Neural cell (in vitro differentiated cells): ENCODE data around the gene NSMF. TPM values are rescaled to one million over a fixed set of nuclear protein-coding genes. Genes with fewer than 3 reads are reported as not detected.
"Not testable (repeated sequence)": the region's sequence is repeated elsewhere in the genome, so short reads cannot be mapped to it uniquely, and the experiment has no call there.

ENCODE experiments used
- H2AFZ ChIP-seq: fragments of 200-600, 300-800 bp; sonication (generic), shearing (Covaris generic); 2 replicates; pipeline ENCODE4 v1.6.0; 2014; ENCODE audit warnings: low read depth, mild to moderate bottlenecking, antibody characterized with exemption, low read length, moderate library complexity
- H3F3A ChIP-seq: fragments of 200-600 bp; shearing (Covaris generic); 2 replicates; pipeline ENCODE4 v1.6.1; 2016; ENCODE audit warnings: mild to moderate bottlenecking, moderate library complexity, mixed read lengths, antibody characterized with exemption, low read length; ENCODE audit not compliant: insufficient read depth, poor library complexity, severe bottlenecking
- H3K27ac ChIP-seq: fragments of 200-600, 300-800 bp; sonication (generic), shearing (Covaris generic); 2 replicates; pipeline ENCODE4 v1.5.1; 2014; ENCODE audit warnings: mild to moderate bottlenecking, low read length, moderate library complexity
- H3K27me3 ChIP-seq: fragments of 300-800, 200-600 bp; sonication (generic), shearing (Covaris generic); 2 replicates; pipeline ENCODE4 v1.6.0; 2014; ENCODE audit warnings: mild to moderate bottlenecking, low read depth, low read length, moderate library complexity; ENCODE audit not compliant: insufficient read depth
- H3K36me3 ChIP-seq: fragments of 300-800, 200-600 bp; sonication (generic), shearing (Covaris generic); 2 replicates; pipeline ENCODE4 v1.5.1; 2014; ENCODE audit warnings: mild to moderate bottlenecking, antibody characterized with exemption, low read length, moderate library complexity; ENCODE audit not compliant: insufficient read depth
- H3K4me2 ChIP-seq: fragments of 300-800, 200-600 bp; sonication (generic), shearing (Covaris generic); 2 replicates; pipeline ENCODE4 v1.6.0; 2014; ENCODE audit warnings: mild to moderate bottlenecking, low read length
- H3K4me3 ChIP-seq: fragments of 300-800, 200-600 bp; sonication (generic), shearing (Covaris generic); 2 replicates; pipeline ENCODE4 v1.5.1; 2014; ENCODE audit warnings: mild to moderate bottlenecking, low read length, moderate library complexity
- H3K79me2 ChIP-seq: fragments of 200-600 bp; shearing (Covaris generic); replicated peaks from 2 replicates; pipeline ENCODE4 v1.6.0; 2014; ENCODE audit warnings: mild to moderate bottlenecking, low read length, moderate library complexity; ENCODE audit not compliant: insufficient read depth
- H3K9ac ChIP-seq: fragments of 300-800, 200-600 bp; sonication (generic), shearing (Covaris generic); 2 replicates; pipeline ENCODE4 v1.6.1; 2016; ENCODE audit warnings: mild to moderate bottlenecking, low read length, mixed read lengths
- H3K9me2 ChIP-seq: fragments of 200-600 bp; shearing (Covaris generic); 2 replicates; pipeline ENCODE4 v1.6.1; 2016; ENCODE audit warnings: mild to moderate bottlenecking, low read length, mixed read lengths; ENCODE audit not compliant: insufficient read depth
- H3K9me3 ChIP-seq: fragments of 200-600, 300-800 bp; sonication (generic), shearing (Covaris generic); 2 replicates; pipeline ENCODE4 v1.6.1; 2016; ENCODE audit warnings: mild to moderate bottlenecking, mixed run types, low read length, moderate library complexity, mixed read lengths
- H4K20me1 ChIP-seq: fragments of 200-600 bp; shearing (Covaris generic); 2 replicates; pipeline ENCODE4 v1.6.1; 2016; ENCODE audit warnings: mild to moderate bottlenecking, mixed run types; ENCODE audit not compliant: insufficient read depth
- CTCF ChIP-seq: fragments of 450-650 bp; IDR thresholded peaks from 2 replicates; pipeline ENCODE4 v1.5.1; 2014; ENCODE audit warnings: antibody characterized with exemption, mild to moderate bottlenecking, moderate library complexity; ENCODE audit not compliant: poor library complexity, severe bottlenecking
- EP300 ChIP-seq: fragments of 450-650 bp; conservative IDR thresholded peaks from 2 replicates; pipeline ENCODE4 v1.6.1; 2014; ENCODE audit warnings: antibody characterized with exemption, mild to moderate bottlenecking, moderate library complexity; ENCODE audit not compliant: poor library complexity, severe bottlenecking
- EZH2 ChIP-seq: fragments of 200-600, 300-800 bp; shearing (Covaris generic), sonication (generic); IDR thresholded peaks from 2 replicates; pipeline ENCODE4 v1.6.1; 2014; ENCODE audit warnings: antibody characterized with exemption, low read length, borderline replicate concordance, mild to moderate bottlenecking; ENCODE audit not compliant: insufficient read depth, poor library complexity, severe bottlenecking
- MXI1 ChIP-seq: fragments of 450-650 bp; conservative IDR thresholded peaks from 2 replicates; pipeline ENCODE4 v1.6.1; 2014; ENCODE audit warnings: antibody characterized with exemption, mild to moderate bottlenecking; ENCODE audit not compliant: poor library complexity, severe bottlenecking
- POLR2AphosphoS5 ChIP-seq: IDR thresholded peaks from 2 replicates; pipeline ENCODE4 v1.6.1; 2012
- RAD21 ChIP-seq: fragments of 450-650 bp; conservative IDR thresholded peaks from 2 replicates; pipeline ENCODE4 v1.6.1; 2014; ENCODE audit warnings: antibody characterized with exemption, mild to moderate bottlenecking, moderate library complexity
- REST ChIP-seq: IDR thresholded peaks from 2 replicates; pipeline ENCODE4 v1.6.1; 2012; ENCODE audit warnings: borderline replicate concordance
- SMC3 ChIP-seq: fragments of 450-650 bp; conservative IDR thresholded peaks from 2 replicates; pipeline ENCODE4 v1.6.1; 2014; ENCODE audit warnings: antibody characterized with exemption, mild to moderate bottlenecking, moderate library complexity; ENCODE audit not compliant: poor library complexity
- TAF1 ChIP-seq: IDR thresholded peaks from 2 replicates; pipeline ENCODE4 v1.6.1; 2012; ENCODE audit warnings: low read depth
- polyA plus RNA-seq: library from polyadenylated mRNA; depleted of rRNA; stranded (reverse); fragments of >200 nt; gene quantifications from 2 replicates; pipeline ENCODE4 v1.2.3, GENCODE V29; 2014

Gene NSMF
- polyA plus RNA-seq, 1 donor from 2014 or later: 51.2 TPM

GRCh38 chr9:137411260-137411644 is 47.9 kb downstream of the NSMF start:
- Histone ChIP-seq H3K9me2 (no peaks in the 10 kb centered on the region), H3K4me2 (no peak overlapping the region), H3K4me3 (no peak overlapping the region), H3K9ac (no peak overlapping the region), H3F3A (no peaks in the 10 kb centered on the region), H3K79me2 (no peaks in the 10 kb centered on the region), H4K20me1 (no peaks in the 10 kb centered on the region), H3K27me3 (no peaks in the 10 kb centered on the region), H3K27ac (no peak overlapping the region), H2AFZ (no peak overlapping the region), H3K9me3 (no peaks in the 10 kb centered on the region), H3K36me3 (no peaks in the 10 kb centered on the region)
- TF ChIP-seq MXI1 (no peak), EP300 (no peak), RAD21 (no peak), POLR2AphosphoS5 (no peak), EZH2 (no peak), SMC3 (no peak), REST (no peak), TAF1 (no peak), CTCF (no peak)

DNA sequence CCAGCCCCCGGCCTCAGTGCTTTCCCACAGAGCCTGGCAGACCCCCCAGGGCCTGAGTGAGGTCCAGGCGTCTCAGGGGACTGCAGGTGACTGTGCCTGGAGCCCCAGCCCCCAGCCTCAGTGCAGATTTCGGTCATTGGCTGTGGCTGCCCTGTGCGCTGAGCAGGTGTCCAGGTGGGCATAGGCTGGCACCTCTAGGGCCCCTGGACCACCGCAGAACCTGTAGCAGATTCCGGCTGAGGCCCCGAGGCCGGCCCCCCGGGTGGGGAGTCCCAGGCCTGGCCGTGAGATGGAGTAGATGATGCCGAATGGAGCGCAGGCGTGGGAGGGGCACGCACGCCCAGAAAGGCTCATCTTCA is 48.3 kb downstream of the NSMF start:
- TF ChIP-seq TAF1: no peak
- H3K9ac ChIP-seq: no peak overlapping the region
- H3K79me2 ChIP-seq: no peaks in the 10 kb centered on the region
- H4K20me1 ChIP-seq: no peaks in the 10 kb centered on the region
- H3F3A ChIP-seq: no peaks in the 10 kb centered on the region
- H3K4me3 ChIP-seq: no peak overlapping the region
- H3K9me3 ChIP-seq: no peaks in the 10 kb centered on the region
- H3K27me3 ChIP-seq: no peaks in the 10 kb centered on the region
- H3K4me2 ChIP-seq: no peak overlapping the region
- H3K36me3 ChIP-seq: no peaks in the 10 kb centered on the region
- H2AFZ ChIP-seq: no peak overlapping the region
- H3K27ac ChIP-seq: no peak overlapping the region
- no peaks in the 10 kb centered on the region for H3K9me2 ChIP-seq

GRCh38 chr9:137410236-137410890 is 48.8 kb downstream of the NSMF start:
- not testable (repeated sequence) for H3K4me2 ChIP-seq

More at GRCh38 chr9:137410236-137410890, 48.8 kb downstream of the NSMF start:
- not testable (repeated sequence) for H3K9me3 ChIP-seq, H3K27ac ChIP-seq, H3K79me2 ChIP-seq, H3K9ac ChIP-seq, H2AFZ ChIP-seq, H3K27me3 ChIP-seq, H4K20me1 ChIP-seq, H3F3A ChIP-seq, H3K4me3 ChIP-seq, H3K36me3 ChIP-seq, H3K9me2 ChIP-seq
